HG03520 (cell line): ENCODE results near the gene ZNF329.

Experiments
- ATAC-seq: cut with Tn5 transposase; IDR thresholded peaks from one replicate; pipeline ENCODE4 v1.9.1; 2021; ENCODE audit warnings: mild to moderate bottlenecking, moderate library complexity; ENCODE audit not compliant: unreplicated experiment

Gene ZNF329

GRCh38 chr19:58118979-58119733 lies 31.4 kb downstream of the ZNF329 start:
- ATAC-seq = no peak

GRCh38 chr19:58117841-58118575 lies 32.6 kb downstream of the ZNF329 start:
- no peak for ATAC-seq

GRCh38 chr19:58108546-58108817 lies 42.1 kb downstream of the ZNF329 start:
- no peak for ATAC-seq

GRCh38 chr19:58107778-58108545 lies 42.6 kb downstream of the ZNF329 start:
- ATAC-seq = no peak

GRCh38 chr19:58098682-58098998 lies 51.9 kb downstream of the ZNF329 start:
- no peak for ATAC-seq

GRCh38 chr19:58097781-58098681 lies 52.6 kb downstream of the ZNF329 start, which contains the start of gene ZSCAN18:
Gene ZSCAN18 (minus strand): TSS chr19:58098231. CDS start chr19:58090267, 7,964 bp downstream.
- no peak for ATAC-seq

- ATAC-seq = no peak
Observed at GRCh38 chr19:58097349-58097748, 53.2 kb downstream of the ZNF329 start.

GRCh38 chr19:58096884-58097283 lies 53.7 kb downstream of the ZNF329 start:
- no peak for ATAC-seq

GRCh38 chr19:58095328-58095727 lies 55.3 kb downstream of the ZNF329 start:
- no peak for ATAC-seq

GRCh38 chr19:58093071-58093470 lies 57.5 kb downstream of the ZNF329 start:
- ATAC-seq = no peak

- no peak for ATAC-seq
Observed at GRCh38 chr19:58091251-58091995, 59.2 kb downstream of the ZNF329 start.

GRCh38 chr19:58089846-58090245 lies 60.7 kb downstream of the ZNF329 start:
- no peak for ATAC-seq

GRCh38 chr19:58088521-58089052 lies 62.0 kb downstream of the ZNF329 start:
- ATAC-seq = no peak

GRCh38 chr19:58086825-58087710 lies 63.5 kb downstream of the ZNF329 start:
- ATAC-seq = no peak

GRCh38 chr19:58085348-58085875 lies 65.2 kb downstream of the ZNF329 start:
- ATAC-seq = no peak

- ATAC-seq = no peak
Observed at GRCh38 chr19:58084596-58085347, 65.8 kb downstream of the ZNF329 start.

- no peak for ATAC-seq
Observed at GRCh38 chr19:58083021-58083420, 67.6 kb downstream of the ZNF329 start.

- no peak for ATAC-seq
Observed at GRCh38 chr19:58079792-58080191, 70.8 kb downstream of the ZNF329 start.
